ENCODE data around the gene RHBDL1.

DNA sequence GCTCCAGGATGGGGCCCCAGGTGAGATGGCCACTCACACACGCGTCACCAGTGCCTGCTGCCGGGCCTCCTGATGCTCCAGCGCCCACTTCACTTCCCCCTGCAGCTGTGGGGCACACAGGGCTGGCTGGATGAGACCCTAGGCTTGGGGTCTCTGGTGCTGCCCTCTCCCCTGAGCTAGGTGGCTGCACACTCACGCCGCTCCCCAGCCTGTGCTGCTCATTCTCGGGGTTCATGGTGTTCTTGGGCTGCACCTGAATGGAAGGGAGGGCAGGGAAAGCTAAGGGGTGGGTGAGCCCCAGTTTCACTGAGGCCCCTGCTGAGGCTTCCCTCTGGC lies 49.5 kb downstream of the RHBDL1 start:
- TF ChIP-seq, protein P1, sequence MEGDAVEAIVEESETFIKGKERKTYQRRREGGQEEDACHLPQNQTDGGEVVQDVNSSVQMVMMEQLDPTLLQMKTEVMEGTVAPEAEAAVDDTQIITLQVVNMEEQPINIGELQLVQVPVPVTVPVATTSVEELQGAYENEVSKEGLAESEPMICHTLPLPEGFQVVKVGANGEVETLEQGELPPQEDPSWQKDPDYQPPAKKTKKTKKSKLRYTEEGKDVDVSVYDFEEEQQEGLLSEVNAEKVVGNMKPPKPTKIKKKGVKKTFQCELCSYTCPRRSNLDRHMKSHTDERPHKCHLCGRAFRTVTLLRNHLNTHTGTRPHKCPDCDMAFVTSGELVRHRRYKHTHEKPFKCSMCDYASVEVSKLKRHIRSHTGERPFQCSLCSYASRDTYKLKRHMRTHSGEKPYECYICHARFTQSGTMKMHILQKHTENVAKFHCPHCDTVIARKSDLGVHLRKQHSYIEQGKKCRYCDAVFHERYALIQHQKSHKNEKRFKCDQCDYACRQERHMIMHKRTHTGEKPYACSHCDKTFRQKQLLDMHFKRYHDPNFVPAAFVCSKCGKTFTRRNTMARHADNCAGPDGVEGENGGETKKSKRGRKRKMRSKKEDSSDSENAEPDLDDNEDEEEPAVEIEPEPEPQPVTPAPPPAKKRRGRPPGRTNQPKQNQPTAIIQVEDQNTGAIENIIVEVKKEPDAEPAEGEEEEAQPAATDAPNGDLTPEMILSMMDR (IDR thresholded peaks at IDR 0.05; ENCODE audit: low read depth, low read length, poor library complexity, severe bottlenecking) = no peak
- TF ChIP-seq EZH2phosphoT487 (IDR thresholded peaks at IDR 0.05; ENCODE audit: borderline replicate concordance, low read length) = no peak
